Astrocyte (in vitro differentiated cells and primary cell): ENCODE results near the gene SLC47A2. TPM values are rescaled to one million over a fixed set of nuclear protein-coding genes. Genes with fewer than 3 reads are reported as not detected.
"Not testable (repeated sequence)": the region's sequence is repeated elsewhere in the genome, so short reads cannot be mapped to it uniquely, and the experiment has no call there.

ENCODE experiments used
- DNase-seq: peaks from one replicate; pipeline ENCODE4 v3.0.0-alpha.2; 2010; ENCODE audit warnings: low read depth
- FAIRE-seq: peaks from 2 replicates; lab custom pipeline; 2011; peaks lifted over from hg19 to GRCh38; lab: Jason Lieb, UNC
- H2AFZ ChIP-seq: 2 replicates; pipeline ENCODE4 v1.6.0; 2012; ENCODE audit warnings: low read depth, low read length, inconsistent platforms
- H3K27ac ChIP-seq: 2 replicates; pipeline ENCODE4 v1.5.1; 2011; ENCODE audit warnings: low read depth, low read length, inconsistent platforms
- H3K27me3 ChIP-seq: 2 replicates; pipeline ENCODE4 v1.6.0; 2011; ENCODE audit warnings: low read length, inconsistent platforms; ENCODE audit not compliant: insufficient read depth
- H3K36me3 ChIP-seq: 2 replicates; pipeline ENCODE4 v1.5.1; 2011; ENCODE audit warnings: low read length, inconsistent platforms; ENCODE audit not compliant: insufficient read depth
- H3K4me1 ChIP-seq: 2 replicates; pipeline ENCODE4 v1.5.1; 2011; ENCODE audit warnings: low read length, inconsistent platforms; ENCODE audit not compliant: insufficient read depth
- H3K4me2 ChIP-seq: 2 replicates; pipeline ENCODE4 v1.6.0; 2012; ENCODE audit warnings: low read length, inconsistent platforms
- H3K4me3 ChIP-seq: 2 replicates; pipeline ENCODE4 v1.5.1; 2011; ENCODE audit warnings: low read depth, mild to moderate bottlenecking, low read length, inconsistent platforms; ENCODE audit not compliant: insufficient read depth
- H3K79me2 ChIP-seq: 2 replicates; pipeline ENCODE4 v1.6.0; 2012; ENCODE audit warnings: mild to moderate bottlenecking, low read length, inconsistent platforms; ENCODE audit not compliant: insufficient read depth
- H3K9ac ChIP-seq: 2 replicates; pipeline ENCODE4 v1.6.0; 2012; ENCODE audit warnings: mild to moderate bottlenecking, low read length, inconsistent platforms
- H3K9me3 ChIP-seq: 2 replicates; pipeline ENCODE4 v1.5.1; 2012; ENCODE audit warnings: low read depth, mild to moderate bottlenecking, low read length, inconsistent platforms; ENCODE audit not compliant: insufficient read depth
- H4K20me1 ChIP-seq: 2 replicates; pipeline ENCODE4 v1.6.0; 2012; ENCODE audit warnings: low read length, inconsistent platforms; ENCODE audit not compliant: insufficient read depth
- H3K27ac Mint-ChIP-seq: one replicate; pipeline ENCODE4 v1.8.0; 2021; ENCODE audit warnings: mild to moderate bottlenecking, mixed read lengths; ENCODE audit not compliant: unreplicated experiment
- H3K27me3 Mint-ChIP-seq: one replicate; pipeline ENCODE4 v1.8.0; 2021; ENCODE audit warnings: low read depth, mixed read lengths; ENCODE audit not compliant: unreplicated experiment
- H3K36me3 Mint-ChIP-seq: one replicate; pipeline ENCODE4 v1.8.0; 2021; ENCODE audit warnings: low read depth, mixed read lengths; ENCODE audit not compliant: unreplicated experiment
- H3K4me1 Mint-ChIP-seq: one replicate; pipeline ENCODE4 v1.8.0; 2021; ENCODE audit warnings: low read depth, mixed read lengths; ENCODE audit not compliant: unreplicated experiment
- H3K4me3 Mint-ChIP-seq: one replicate; pipeline ENCODE4 v1.8.0; 2021; ENCODE audit warnings: mild to moderate bottlenecking, moderate library complexity, mixed read lengths; ENCODE audit not compliant: unreplicated experiment
- H3K9me3 Mint-ChIP-seq: one replicate; pipeline ENCODE4 v1.8.0; 2021; ENCODE audit warnings: mild to moderate bottlenecking, mixed read lengths; ENCODE audit not compliant: unreplicated experiment
- EZH2 ChIP-seq: IDR thresholded peaks from 2 replicates; pipeline ENCODE4 v1.6.1; 2012; ENCODE audit warnings: mild to moderate bottlenecking, low read length, inconsistent platforms; ENCODE audit not compliant: insufficient read depth
- total RNA-seq: library from RNA; stranded (reverse); gene quantifications from 2 replicates; pipeline ENCODE4 v1.2.1, GENCODE V29; 2021
- TF ChIP-seq, protein P1 (sequence below): IDR thresholded peaks from 2 replicates; pipeline ENCODE4 v1.5.1; 2011; ENCODE audit warnings: low read depth, mild to moderate bottlenecking, inconsistent platforms, low read length, moderate library complexity; ENCODE audit not compliant: insufficient read depth

SLC47A2 gene
- total RNA-seq, 1 donor from 2014 or later: not detected

DNA sequence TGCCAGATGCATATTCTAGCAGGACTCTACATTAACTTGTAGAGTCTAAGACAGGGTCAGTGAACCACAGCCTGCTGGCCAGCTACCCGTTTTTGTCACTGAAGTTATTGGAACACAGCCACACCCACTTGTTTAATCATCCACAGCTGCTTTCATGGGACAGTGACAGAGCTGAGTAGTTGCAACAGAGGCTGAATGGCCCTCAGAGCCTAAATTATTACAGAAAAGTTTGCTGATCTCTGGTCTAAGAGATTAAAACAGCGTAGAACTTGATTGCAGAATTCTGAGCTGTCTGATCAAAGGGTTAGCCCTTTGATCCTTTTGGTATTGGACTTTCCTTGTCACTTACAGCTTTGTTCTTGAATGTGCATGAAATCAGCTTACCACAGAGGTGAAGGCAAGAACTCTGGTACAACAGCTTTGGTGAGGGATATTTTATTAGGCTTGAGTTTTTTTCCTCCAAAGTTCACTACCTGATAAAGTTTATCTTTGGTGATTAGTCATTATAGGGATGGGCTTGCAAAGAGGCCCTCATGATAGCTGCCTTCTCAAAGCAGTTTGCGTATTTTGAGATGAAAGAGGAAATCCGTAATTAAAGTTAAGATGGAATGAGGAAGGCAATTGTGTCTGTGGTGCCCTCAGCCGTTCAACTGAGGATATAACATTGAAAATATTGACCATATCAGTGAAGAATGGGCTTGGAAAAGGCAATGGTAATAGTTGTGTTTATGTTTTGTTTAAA lies 44.2 kb downstream of the SLC47A2 start:
- no peak overlapping the region for H3K4me2 ChIP-seq
- H3K27me3 Mint-ChIP-seq: no peaks in the 10 kb centered on the region
- no peak overlapping the region for H3K4me3 ChIP-seq
- peaks cover 4% of the 10 kb centered on the region for H4K20me1 ChIP-seq
- H3K27me3 ChIP-seq: no peaks in the 10 kb centered on the region
- TF ChIP-seq, protein P1, sequence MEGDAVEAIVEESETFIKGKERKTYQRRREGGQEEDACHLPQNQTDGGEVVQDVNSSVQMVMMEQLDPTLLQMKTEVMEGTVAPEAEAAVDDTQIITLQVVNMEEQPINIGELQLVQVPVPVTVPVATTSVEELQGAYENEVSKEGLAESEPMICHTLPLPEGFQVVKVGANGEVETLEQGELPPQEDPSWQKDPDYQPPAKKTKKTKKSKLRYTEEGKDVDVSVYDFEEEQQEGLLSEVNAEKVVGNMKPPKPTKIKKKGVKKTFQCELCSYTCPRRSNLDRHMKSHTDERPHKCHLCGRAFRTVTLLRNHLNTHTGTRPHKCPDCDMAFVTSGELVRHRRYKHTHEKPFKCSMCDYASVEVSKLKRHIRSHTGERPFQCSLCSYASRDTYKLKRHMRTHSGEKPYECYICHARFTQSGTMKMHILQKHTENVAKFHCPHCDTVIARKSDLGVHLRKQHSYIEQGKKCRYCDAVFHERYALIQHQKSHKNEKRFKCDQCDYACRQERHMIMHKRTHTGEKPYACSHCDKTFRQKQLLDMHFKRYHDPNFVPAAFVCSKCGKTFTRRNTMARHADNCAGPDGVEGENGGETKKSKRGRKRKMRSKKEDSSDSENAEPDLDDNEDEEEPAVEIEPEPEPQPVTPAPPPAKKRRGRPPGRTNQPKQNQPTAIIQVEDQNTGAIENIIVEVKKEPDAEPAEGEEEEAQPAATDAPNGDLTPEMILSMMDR: no peak
- no peak for TF ChIP-seq EZH2
- H3K9ac ChIP-seq: no peak overlapping the region
- DNase-seq (no peak), FAIRE-seq (no peak)
- no peak overlapping the region for H3K27ac Mint-ChIP-seq
- H3K27ac ChIP-seq: no peak overlapping the region
- no peaks in the 10 kb centered on the region for H3K4me1 Mint-ChIP-seq
- H3K4me3 Mint-ChIP-seq: no peak overlapping the region
- no peaks in the 10 kb centered on the region for H3K9me3 ChIP-seq
- H3K36me3 ChIP-seq: no peaks in the 10 kb centered on the region
- no peaks in the 10 kb centered on the region for H3K4me1 ChIP-seq
- no peak overlapping the region for H2AFZ ChIP-seq
- H3K9me3 Mint-ChIP-seq: no peaks in the 10 kb centered on the region
- peaks cover 8% of the 10 kb centered on the region for H3K36me3 Mint-ChIP-seq
- H3K79me2 ChIP-seq: no peaks in the 10 kb centered on the region

DNA sequence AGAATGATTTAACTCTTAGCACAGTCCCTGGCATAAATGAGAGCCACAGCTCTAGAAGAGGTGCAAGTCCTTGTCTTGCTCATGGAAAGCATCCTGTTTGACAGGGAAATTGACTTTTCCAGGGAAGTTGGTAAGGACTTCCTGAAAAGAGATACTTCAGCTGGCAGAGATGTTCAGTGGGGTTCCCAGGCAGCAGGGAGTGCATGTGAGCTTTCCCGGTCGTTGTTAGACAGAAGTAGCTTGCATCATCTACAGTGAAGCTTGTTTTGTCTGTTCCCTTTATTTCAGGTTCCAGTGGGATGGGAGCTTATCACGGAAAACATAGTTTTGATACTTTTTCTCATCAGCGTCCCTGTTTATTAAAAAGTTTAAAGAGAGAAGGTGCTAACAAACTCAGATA lies 45.0 kb downstream of the SLC47A2 start:
- Histone ChIP-seq H3K27ac (no peak overlapping the region), H2AFZ (no peak overlapping the region), H4K20me1 (peaks cover 4% of the 10 kb centered on the region), H3K4me2 (no peak overlapping the region), H3K27me3 (no peaks in the 10 kb centered on the region), H3K4me1 (no peaks in the 10 kb centered on the region), H3K9ac (no peak overlapping the region), H3K9me3 (no peaks in the 10 kb centered on the region), H3K4me3 (no peak overlapping the region), H3K36me3 (no peaks in the 10 kb centered on the region), H3K79me2 (no peaks in the 10 kb centered on the region)
- TF ChIP-seq EZH2: no peak
- FAIRE-seq (no peak), DNase-seq (no peak)
- H3K4me3 Mint-ChIP-seq: no peak overlapping the region
- H3K36me3 Mint-ChIP-seq: peaks cover 4% of the 10 kb centered on the region
- H3K9me3 Mint-ChIP-seq: no peaks in the 10 kb centered on the region
- H3K27ac Mint-ChIP-seq: no peak overlapping the region
- H3K4me1 Mint-ChIP-seq: no peaks in the 10 kb centered on the region
- no peaks in the 10 kb centered on the region for H3K27me3 Mint-ChIP-seq

GRCh38 chr17:19670908-19671307 lies 45.5 kb downstream of the SLC47A2 start:
- no peak for DNase-seq
- Histone ChIP-seq H3K27ac (no peak overlapping the region), H3K9ac (no peak overlapping the region), H2AFZ (no peak overlapping the region), H3K4me2 (no peak overlapping the region), H3K4me3 (no peak overlapping the region), H3K4me1 (no peaks in the 10 kb centered on the region), H3K79me2 (no peaks in the 10 kb centered on the region), H3K36me3 (no peaks in the 10 kb centered on the region), H3K9me3 (no peaks in the 10 kb centered on the region), H3K27me3 (no peaks in the 10 kb centered on the region), H4K20me1 (peaks cover 4% of the 10 kb centered on the region)
- Mint-ChIP-seq H3K9me3 (no peaks in the 10 kb centered on the region), H3K4me3 (no peak overlapping the region), H3K4me1 (no peaks in the 10 kb centered on the region), H3K27me3 (no peaks in the 10 kb centered on the region), H3K27ac (no peak overlapping the region), H3K36me3 (peaks cover 2% of the 10 kb centered on the region)
- no peak for FAIRE-seq
- TF ChIP-seq, protein P1: no peak
- no peak for TF ChIP-seq EZH2

DNA sequence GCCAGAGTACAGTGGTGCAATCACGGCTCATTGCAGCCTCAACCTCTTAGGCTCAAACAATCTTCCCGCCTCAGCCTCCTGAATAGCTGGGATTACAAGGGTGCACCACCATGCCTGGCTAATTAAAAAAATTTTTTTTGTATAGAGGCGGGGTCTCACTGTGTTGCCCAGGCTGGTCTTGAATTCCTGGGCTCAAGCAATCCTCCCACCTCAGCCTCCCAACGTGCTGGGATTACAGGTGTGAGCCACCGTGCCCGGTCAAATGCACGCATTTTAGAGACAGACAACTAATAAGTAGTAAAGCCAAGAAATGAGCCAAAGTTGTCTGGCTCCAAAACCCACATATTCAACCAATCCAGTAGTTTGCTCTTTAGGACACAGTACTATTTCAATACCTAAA lies 46.7 kb downstream of the SLC47A2 start:
- H3K9me3 Mint-ChIP-seq, H2AFZ ChIP-seq, H3K4me3 Mint-ChIP-seq, DNase-seq, H3K4me2 ChIP-seq, H3K9ac ChIP-seq, H3K4me1 Mint-ChIP-seq, H3K9me3 ChIP-seq, H3K27ac Mint-ChIP-seq, H3K27me3 Mint-ChIP-seq, H3K4me1 ChIP-seq, H4K20me1 ChIP-seq, H3K79me2 ChIP-seq, H3K27ac ChIP-seq, H3K4me3 ChIP-seq, FAIRE-seq, H3K36me3 ChIP-seq, H3K27me3 ChIP-seq, H3K36me3 Mint-ChIP-seq: not testable (repeated sequence)
